Lower leg skin (tissue), 3 donors: ENCODE data around the gene ASIC2.

ENCODE experiments used
- POLR2A ChIP-seq, 2 donors: fragments of 450-650 bp; IDR thresholded peaks; one replicate each; pipeline ENCODE4 v1.6.1; 2016 to 2017; ENCODE audit warnings: antibody characterized with exemption in 2 of 2, mild to moderate bottlenecking in 1 of 2, moderate library complexity in 1 of 2
- TF ChIP-seq, protein P1 (sequence below), 3 donors: fragments of 450-650 bp; IDR thresholded peaks; one replicate each; pipeline ENCODE4 v1.5.1; 2016; ENCODE audit warnings: antibody characterized with exemption in 3 of 3, mild to moderate bottlenecking in 3 of 3, moderate library complexity in 2 of 3

DNA sequence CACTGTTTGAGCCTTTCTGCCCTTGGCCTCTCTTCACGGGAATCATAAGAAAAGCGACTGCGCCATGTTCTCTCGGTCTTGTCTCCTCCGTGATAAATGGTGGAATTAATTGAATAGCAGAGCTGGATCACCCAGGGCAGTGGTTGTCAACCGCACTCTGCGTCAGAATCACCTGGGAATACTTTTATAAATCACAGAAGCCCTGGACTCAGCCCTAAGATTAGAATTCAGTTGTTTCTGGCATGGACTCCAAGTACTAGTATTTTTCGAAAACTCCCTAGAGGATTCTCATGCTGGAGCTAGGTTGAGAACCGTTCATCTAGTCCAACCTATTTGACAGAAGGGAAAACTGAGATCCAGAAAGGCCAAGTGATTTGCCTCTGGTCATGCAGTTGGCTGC is 237.3 kb downstream of the ASIC2 start:
- no peak for TF ChIP-seq POLR2A (IDR thresholded peaks at IDR 0.05)
- TF ChIP-seq, protein P1, sequence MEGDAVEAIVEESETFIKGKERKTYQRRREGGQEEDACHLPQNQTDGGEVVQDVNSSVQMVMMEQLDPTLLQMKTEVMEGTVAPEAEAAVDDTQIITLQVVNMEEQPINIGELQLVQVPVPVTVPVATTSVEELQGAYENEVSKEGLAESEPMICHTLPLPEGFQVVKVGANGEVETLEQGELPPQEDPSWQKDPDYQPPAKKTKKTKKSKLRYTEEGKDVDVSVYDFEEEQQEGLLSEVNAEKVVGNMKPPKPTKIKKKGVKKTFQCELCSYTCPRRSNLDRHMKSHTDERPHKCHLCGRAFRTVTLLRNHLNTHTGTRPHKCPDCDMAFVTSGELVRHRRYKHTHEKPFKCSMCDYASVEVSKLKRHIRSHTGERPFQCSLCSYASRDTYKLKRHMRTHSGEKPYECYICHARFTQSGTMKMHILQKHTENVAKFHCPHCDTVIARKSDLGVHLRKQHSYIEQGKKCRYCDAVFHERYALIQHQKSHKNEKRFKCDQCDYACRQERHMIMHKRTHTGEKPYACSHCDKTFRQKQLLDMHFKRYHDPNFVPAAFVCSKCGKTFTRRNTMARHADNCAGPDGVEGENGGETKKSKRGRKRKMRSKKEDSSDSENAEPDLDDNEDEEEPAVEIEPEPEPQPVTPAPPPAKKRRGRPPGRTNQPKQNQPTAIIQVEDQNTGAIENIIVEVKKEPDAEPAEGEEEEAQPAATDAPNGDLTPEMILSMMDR (IDR thresholded peaks at IDR 0.05): no peak
